Astrocyte (in vitro differentiated cells and primary cell): ENCODE results near the gene KIF11. TPM values are rescaled to one million over a fixed set of nuclear protein-coding genes. Genes with fewer than 3 reads are reported as not detected.

Source experiments
- DNase-seq: peaks from one replicate; pipeline ENCODE4 v3.0.0-alpha.2; 2010; ENCODE audit warnings: low read depth
- FAIRE-seq: peaks from 2 replicates; lab custom pipeline; 2011; peaks lifted over from hg19 to GRCh38; lab: Jason Lieb, UNC
- H2AFZ ChIP-seq: 2 replicates; pipeline ENCODE4 v1.6.0; 2012; ENCODE audit warnings: low read depth, low read length, inconsistent platforms
- H3K27ac ChIP-seq: 2 replicates; pipeline ENCODE4 v1.5.1; 2011; ENCODE audit warnings: low read depth, low read length, inconsistent platforms
- H3K27me3 ChIP-seq: 2 replicates; pipeline ENCODE4 v1.6.0; 2011; ENCODE audit warnings: low read length, inconsistent platforms; ENCODE audit not compliant: insufficient read depth
- H3K36me3 ChIP-seq: 2 replicates; pipeline ENCODE4 v1.5.1; 2011; ENCODE audit warnings: low read length, inconsistent platforms; ENCODE audit not compliant: insufficient read depth
- H3K4me1 ChIP-seq: 2 replicates; pipeline ENCODE4 v1.5.1; 2011; ENCODE audit warnings: low read length, inconsistent platforms; ENCODE audit not compliant: insufficient read depth
- H3K4me2 ChIP-seq: 2 replicates; pipeline ENCODE4 v1.6.0; 2012; ENCODE audit warnings: low read length, inconsistent platforms
- H3K4me3 ChIP-seq: 2 replicates; pipeline ENCODE4 v1.5.1; 2011; ENCODE audit warnings: low read depth, mild to moderate bottlenecking, low read length, inconsistent platforms; ENCODE audit not compliant: insufficient read depth
- H3K79me2 ChIP-seq: 2 replicates; pipeline ENCODE4 v1.6.0; 2012; ENCODE audit warnings: mild to moderate bottlenecking, low read length, inconsistent platforms; ENCODE audit not compliant: insufficient read depth
- H3K9ac ChIP-seq: 2 replicates; pipeline ENCODE4 v1.6.0; 2012; ENCODE audit warnings: mild to moderate bottlenecking, low read length, inconsistent platforms
- H3K9me3 ChIP-seq: 2 replicates; pipeline ENCODE4 v1.5.1; 2012; ENCODE audit warnings: low read depth, mild to moderate bottlenecking, low read length, inconsistent platforms; ENCODE audit not compliant: insufficient read depth
- H4K20me1 ChIP-seq: 2 replicates; pipeline ENCODE4 v1.6.0; 2012; ENCODE audit warnings: low read length, inconsistent platforms; ENCODE audit not compliant: insufficient read depth
- H3K27ac Mint-ChIP-seq: one replicate; pipeline ENCODE4 v1.8.0; 2021; ENCODE audit warnings: mild to moderate bottlenecking, mixed read lengths; ENCODE audit not compliant: unreplicated experiment
- H3K27me3 Mint-ChIP-seq: one replicate; pipeline ENCODE4 v1.8.0; 2021; ENCODE audit warnings: low read depth, mixed read lengths; ENCODE audit not compliant: unreplicated experiment
- H3K36me3 Mint-ChIP-seq: one replicate; pipeline ENCODE4 v1.8.0; 2021; ENCODE audit warnings: low read depth, mixed read lengths; ENCODE audit not compliant: unreplicated experiment
- H3K4me1 Mint-ChIP-seq: one replicate; pipeline ENCODE4 v1.8.0; 2021; ENCODE audit warnings: low read depth, mixed read lengths; ENCODE audit not compliant: unreplicated experiment
- H3K4me3 Mint-ChIP-seq: one replicate; pipeline ENCODE4 v1.8.0; 2021; ENCODE audit warnings: mild to moderate bottlenecking, moderate library complexity, mixed read lengths; ENCODE audit not compliant: unreplicated experiment
- H3K9me3 Mint-ChIP-seq: one replicate; pipeline ENCODE4 v1.8.0; 2021; ENCODE audit warnings: mild to moderate bottlenecking, mixed read lengths; ENCODE audit not compliant: unreplicated experiment
- EZH2 ChIP-seq: IDR thresholded peaks from 2 replicates; pipeline ENCODE4 v1.6.1; 2012; ENCODE audit warnings: mild to moderate bottlenecking, low read length, inconsistent platforms; ENCODE audit not compliant: insufficient read depth
- total RNA-seq: library from RNA; stranded (reverse); gene quantifications from 2 replicates; pipeline ENCODE4 v1.2.1, GENCODE V29; 2021
- TF ChIP-seq, protein P1 (sequence below): IDR thresholded peaks from 2 replicates; pipeline ENCODE4 v1.5.1; 2011; ENCODE audit warnings: low read depth, mild to moderate bottlenecking, inconsistent platforms, low read length, moderate library complexity; ENCODE audit not compliant: insufficient read depth

Gene KIF11
- total RNA-seq, 1 donor from 2014 or later, result 4.7 TPM

DNA sequence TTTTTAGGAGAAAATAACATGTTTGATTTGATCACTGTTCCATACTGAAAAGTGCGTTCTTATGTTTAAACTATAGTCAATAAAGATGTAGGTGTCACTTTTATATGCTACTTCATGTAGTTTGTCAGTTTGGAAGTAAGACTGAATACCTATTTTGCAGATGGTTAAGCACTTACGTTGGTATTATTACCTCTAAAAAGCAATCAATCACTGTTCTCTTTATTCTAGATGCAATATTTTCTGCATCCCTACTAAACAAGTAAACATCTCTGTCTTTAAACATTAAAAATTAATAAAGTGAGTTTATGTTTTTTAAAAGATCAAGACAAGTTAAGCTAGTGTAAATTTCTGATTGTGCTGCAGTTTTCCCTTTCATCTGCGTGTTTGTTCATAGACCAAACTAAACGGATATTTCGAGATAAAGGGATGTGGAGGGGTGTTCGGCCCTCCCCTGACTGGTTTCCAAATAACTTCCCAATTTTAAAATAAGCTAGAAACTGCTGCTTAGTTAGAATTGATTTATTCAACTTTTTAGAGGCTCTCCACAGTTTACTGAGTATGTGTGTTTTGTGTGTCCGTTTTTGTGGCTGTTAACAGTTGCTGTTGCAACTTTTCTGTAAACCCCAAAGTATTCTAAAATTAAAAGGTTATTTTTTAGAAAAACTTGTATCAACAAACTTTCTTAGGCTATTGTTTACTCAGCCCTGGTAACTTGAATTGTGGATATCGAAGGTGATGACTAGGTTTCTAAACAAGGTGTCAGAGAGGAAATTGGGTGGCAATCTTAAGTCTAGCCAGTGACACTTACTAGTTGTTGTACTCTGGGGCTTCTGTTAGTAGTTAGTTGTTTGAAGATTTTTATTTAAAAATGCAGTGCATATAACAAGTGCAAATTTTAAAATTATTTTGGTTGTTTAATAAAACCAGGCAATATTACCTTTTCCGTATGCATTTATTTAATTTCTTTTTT is 974 bp downstream of the KIF11 start:
- no peak for DNase-seq
- Histone ChIP-seq H4K20me1 (no peaks in the 10 kb centered on the region), H3K36me3 (no peaks in the 10 kb centered on the region), H3K27me3 (no peaks in the 10 kb centered on the region), H3K4me3 (peak overlapping the region; percentile 98), H3K4me1 (peaks cover 20% of the 10 kb centered on the region), H3K4me2 (peak overlapping the region; percentile 81), H3K27ac (peak overlapping the region; percentile 80), H3K79me2 (peaks cover 60% of the 10 kb centered on the region), H3K9me3 (no peaks in the 10 kb centered on the region), H3K9ac (peak overlapping the region; percentile 89), H2AFZ (peak overlapping the region; percentile 83)
- Mint-ChIP-seq H3K9me3 (no peaks in the 10 kb centered on the region), H3K27ac (peak overlapping the region; percentile 26), H3K4me3 (peak overlapping the region; percentile 93), H3K36me3 (no peaks in the 10 kb centered on the region), H3K4me1 (peaks cover 11% of the 10 kb centered on the region), H3K27me3 (no peaks in the 10 kb centered on the region)
- FAIRE-seq, result no peak
- TF ChIP-seq, protein P1, sequence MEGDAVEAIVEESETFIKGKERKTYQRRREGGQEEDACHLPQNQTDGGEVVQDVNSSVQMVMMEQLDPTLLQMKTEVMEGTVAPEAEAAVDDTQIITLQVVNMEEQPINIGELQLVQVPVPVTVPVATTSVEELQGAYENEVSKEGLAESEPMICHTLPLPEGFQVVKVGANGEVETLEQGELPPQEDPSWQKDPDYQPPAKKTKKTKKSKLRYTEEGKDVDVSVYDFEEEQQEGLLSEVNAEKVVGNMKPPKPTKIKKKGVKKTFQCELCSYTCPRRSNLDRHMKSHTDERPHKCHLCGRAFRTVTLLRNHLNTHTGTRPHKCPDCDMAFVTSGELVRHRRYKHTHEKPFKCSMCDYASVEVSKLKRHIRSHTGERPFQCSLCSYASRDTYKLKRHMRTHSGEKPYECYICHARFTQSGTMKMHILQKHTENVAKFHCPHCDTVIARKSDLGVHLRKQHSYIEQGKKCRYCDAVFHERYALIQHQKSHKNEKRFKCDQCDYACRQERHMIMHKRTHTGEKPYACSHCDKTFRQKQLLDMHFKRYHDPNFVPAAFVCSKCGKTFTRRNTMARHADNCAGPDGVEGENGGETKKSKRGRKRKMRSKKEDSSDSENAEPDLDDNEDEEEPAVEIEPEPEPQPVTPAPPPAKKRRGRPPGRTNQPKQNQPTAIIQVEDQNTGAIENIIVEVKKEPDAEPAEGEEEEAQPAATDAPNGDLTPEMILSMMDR, result no peak
- no peak for TF ChIP-seq EZH2

DNA sequence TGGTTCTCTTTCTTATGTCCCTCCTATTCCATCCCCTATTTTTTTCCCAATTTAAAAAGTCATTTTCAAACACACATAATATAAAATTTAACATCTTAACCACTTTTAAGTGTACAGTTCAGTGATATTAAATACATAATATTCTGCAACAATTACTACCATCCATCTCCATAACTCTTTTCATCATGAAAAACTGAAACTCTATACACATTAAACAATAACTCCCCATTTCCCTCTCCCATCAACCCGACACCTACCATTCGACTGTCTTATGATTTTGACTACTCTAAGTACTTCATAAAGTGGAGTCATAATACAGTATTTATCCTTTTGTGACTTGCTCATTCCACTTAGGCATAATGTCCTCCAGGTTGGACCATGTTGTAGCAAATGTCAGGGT is 2.6 kb downstream of the KIF11 start:
- peaks cover 75% of the 10 kb centered on the region for H3K79me2 ChIP-seq
- H3K27me3 ChIP-seq, result no peaks in the 10 kb centered on the region
- Mint-ChIP-seq H3K4me3 (peak overlapping the region; percentile 3), H3K27me3 (no peaks in the 10 kb centered on the region), H3K36me3 (no peaks in the 10 kb centered on the region), H3K4me1 (peaks cover 10% of the 10 kb centered on the region), H3K9me3 (no peaks in the 10 kb centered on the region), H3K27ac (no peak overlapping the region)
- H4K20me1 ChIP-seq, result no peaks in the 10 kb centered on the region
- H3K4me3 ChIP-seq, result no peak overlapping the region
- TF ChIP-seq, protein P1, result no peak
- TF ChIP-seq EZH2, result no peak
- FAIRE-seq (no peak), DNase-seq (no peak)
- H3K27ac ChIP-seq, result no peak overlapping the region
- H3K9me3 ChIP-seq, result no peaks in the 10 kb centered on the region
- H3K4me2 ChIP-seq, result peak overlapping the region; percentile 81
- no peak overlapping the region for H3K9ac ChIP-seq
- H3K4me1 ChIP-seq, result peaks cover 20% of the 10 kb centered on the region
- H2AFZ ChIP-seq, result no peak overlapping the region
- no peaks in the 10 kb centered on the region for H3K36me3 ChIP-seq

DNA sequence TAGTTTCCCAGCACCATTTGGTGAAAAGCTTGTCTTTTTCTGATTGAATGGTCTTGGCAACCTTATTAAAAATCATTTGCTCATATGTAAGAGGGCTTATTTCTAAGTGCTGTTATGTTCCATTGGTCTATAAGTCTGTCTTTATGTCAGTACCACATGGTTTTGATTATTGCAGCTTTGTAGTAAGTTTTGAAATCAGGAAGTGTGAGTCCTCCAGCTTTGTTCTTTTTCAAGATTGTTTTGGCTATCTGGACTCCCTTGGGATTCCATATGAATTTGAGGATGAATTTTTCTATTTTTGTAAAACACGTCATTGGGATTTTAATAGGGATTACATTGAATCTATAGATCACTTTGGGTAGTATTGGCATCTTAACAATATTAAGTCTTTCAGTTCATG is 5.4 kb downstream of the KIF11 start:
- Histone ChIP-seq H3K36me3 (no peaks in the 10 kb centered on the region), H3K9me3 (no peaks in the 10 kb centered on the region), H3K9ac (no peak overlapping the region), H3K4me2 (no peak overlapping the region), H3K27ac (no peak overlapping the region), H2AFZ (no peak overlapping the region), H3K79me2 (peaks cover 99% of the 10 kb centered on the region), H3K4me1 (peaks cover 4% of the 10 kb centered on the region), H4K20me1 (no peaks in the 10 kb centered on the region), H3K4me3 (no peak overlapping the region), H3K27me3 (no peaks in the 10 kb centered on the region)
- DNase-seq (no peak), FAIRE-seq (no peak)
- TF ChIP-seq EZH2, result no peak
- TF ChIP-seq, protein P1, result no peak
- no peaks in the 10 kb centered on the region for H3K9me3 Mint-ChIP-seq
- peaks cover 2% of the 10 kb centered on the region for H3K36me3 Mint-ChIP-seq
- no peaks in the 10 kb centered on the region for H3K27me3 Mint-ChIP-seq
- no peak overlapping the region for H3K4me3 Mint-ChIP-seq
- no peak overlapping the region for H3K27ac Mint-ChIP-seq
- no peaks in the 10 kb centered on the region for H3K4me1 Mint-ChIP-seq
